ENCODE data around the gene OTUD7B. TPM values are rescaled to one million over a fixed set of nuclear protein-coding genes. Genes with fewer than 3 reads are reported as not detected.
A peak's percentile ranks its signal among the peaks of the same experiment; 100 is the strongest.

Gene OTUD7B
- total and polyA plus RNA-seq, 9 of the 15 experiments (the other 6 are each of a cell fraction or from before 2014, with no cell fraction given) = 0.96 to 18.8 (median 7.4) TPM

GRCh38 chr1:150010393-150011115 is at the start of gene OTUD7B (continued):
- TF ChIP-seq KDM5B (IDR thresholded peaks at IDR 0.05; ENCODE audit: insufficient replicate concordance, low read depth, low read length) (peak; percentile 82), ZNF830 (CRISPR knock-in tag; IDR thresholded peaks at IDR 0.05) (no peak), SRSF7 (optimal IDR thresholded peaks at IDR 0.05; ENCODE audit: low read depth, low read length) (no peak), CC2D1A (IDR thresholded peaks at IDR 0.05) (no peak), TEAD2 (tag; IDR thresholded peaks at IDR 0.05) (no peak), MTF1 (CRISPR knock-in tag; IDR thresholded peaks at IDR 0.05; ENCODE audit: borderline replicate concordance) (no peak), RBBP5 (IDR thresholded peaks at IDR 0.05; ENCODE audit: borderline replicate concordance, insufficient read depth, low read length, poor library complexity, severe bottlenecking) (peak; percentile 98), FOXA3 (CRISPR knock-in tag; conservative IDR thresholded peaks at IDR 0.05 in 1 of 2, IDR thresholded peaks at IDR 0.05 in 1 of 2) (no peak), ETV6 (IDR thresholded peaks at IDR 0.05; ENCODE audit: borderline replicate concordance in 1 of 2, low read depth in 2 of 2, low read length in 1 of 2) (no peak), ETV6 (CRISPR knock-in tag; IDR thresholded peaks at IDR 0.05; ENCODE audit: borderline replicate concordance) (no peak), CBX1 (IDR thresholded peaks at IDR 0.05; ENCODE audit: low read depth) (peak; percentile 90), CBFA2T3 (IDR thresholded peaks at IDR 0.05) (no peak), FOXP1 (CRISPR knock-in tag; IDR thresholded peaks at IDR 0.05) (no peak), ZNF263 (CRISPR knock-in tag; IDR thresholded peaks at IDR 0.05; ENCODE audit: borderline replicate concordance) (no peak), ZNF707 (CRISPR knock-in tag; conservative IDR thresholded peaks at IDR 0.05) (no peak), ADNP (tag; IDR thresholded peaks at IDR 0.05) (no peak), MLX (CRISPR knock-in tag; conservative IDR thresholded peaks at IDR 0.05) (no peak)
- TF ChIP-seq, protein P1, sequence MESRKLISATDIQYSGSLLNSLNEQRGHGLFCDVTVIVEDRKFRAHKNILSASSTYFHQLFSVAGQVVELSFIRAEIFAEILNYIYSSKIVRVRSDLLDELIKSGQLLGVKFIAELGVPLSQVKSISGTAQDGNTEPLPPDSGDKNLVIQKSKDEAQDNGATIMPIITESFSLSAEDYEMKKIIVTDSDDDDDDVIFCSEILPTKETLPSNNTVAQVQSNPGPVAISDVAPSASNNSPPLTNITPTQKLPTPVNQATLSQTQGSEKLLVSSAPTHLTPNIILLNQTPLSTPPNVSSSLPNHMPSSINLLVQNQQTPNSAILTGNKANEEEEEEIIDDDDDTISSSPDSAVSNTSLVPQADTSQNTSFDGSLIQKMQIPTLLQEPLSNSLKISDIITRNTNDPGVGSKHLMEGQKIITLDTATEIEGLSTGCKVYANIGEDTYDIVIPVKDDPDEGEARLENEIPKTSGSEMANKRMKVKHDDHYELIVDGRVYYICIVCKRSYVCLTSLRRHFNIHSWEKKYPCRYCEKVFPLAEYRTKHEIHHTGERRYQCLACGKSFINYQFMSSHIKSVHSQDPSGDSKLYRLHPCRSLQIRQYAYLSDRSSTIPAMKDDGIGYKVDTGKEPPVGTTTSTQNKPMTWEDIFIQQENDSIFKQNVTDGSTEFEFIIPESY (CRISPR knock-in tag; IDR thresholded peaks at IDR 0.05) = peak; percentile 38; the same call in 1 of the 2 replicates
- TF ChIP-seq, protein P2, sequence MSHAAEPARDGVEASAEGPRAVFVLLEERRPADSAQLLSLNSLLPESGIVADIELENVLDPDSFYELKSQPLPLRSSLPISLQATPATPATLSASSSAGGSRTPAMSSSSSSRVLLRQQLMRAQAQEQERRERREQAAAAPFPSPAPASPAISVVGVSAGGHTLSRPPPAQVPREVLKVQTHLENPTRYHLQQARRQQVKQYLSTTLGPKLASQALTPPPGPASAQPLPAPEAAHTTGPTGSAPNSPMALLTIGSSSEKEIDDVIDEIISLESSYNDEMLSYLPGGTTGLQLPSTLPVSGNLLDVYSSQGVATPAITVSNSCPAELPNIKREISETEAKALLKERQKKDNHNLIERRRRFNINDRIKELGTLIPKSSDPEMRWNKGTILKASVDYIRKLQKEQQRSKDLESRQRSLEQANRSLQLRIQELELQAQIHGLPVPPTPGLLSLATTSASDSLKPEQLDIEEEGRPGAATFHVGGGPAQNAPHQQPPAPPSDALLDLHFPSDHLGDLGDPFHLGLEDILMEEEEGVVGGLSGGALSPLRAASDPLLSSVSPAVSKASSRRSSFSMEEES (CRISPR knock-in tag; IDR thresholded peaks at IDR 0.05) = no peak
- TF ChIP-seq, protein P3, sequence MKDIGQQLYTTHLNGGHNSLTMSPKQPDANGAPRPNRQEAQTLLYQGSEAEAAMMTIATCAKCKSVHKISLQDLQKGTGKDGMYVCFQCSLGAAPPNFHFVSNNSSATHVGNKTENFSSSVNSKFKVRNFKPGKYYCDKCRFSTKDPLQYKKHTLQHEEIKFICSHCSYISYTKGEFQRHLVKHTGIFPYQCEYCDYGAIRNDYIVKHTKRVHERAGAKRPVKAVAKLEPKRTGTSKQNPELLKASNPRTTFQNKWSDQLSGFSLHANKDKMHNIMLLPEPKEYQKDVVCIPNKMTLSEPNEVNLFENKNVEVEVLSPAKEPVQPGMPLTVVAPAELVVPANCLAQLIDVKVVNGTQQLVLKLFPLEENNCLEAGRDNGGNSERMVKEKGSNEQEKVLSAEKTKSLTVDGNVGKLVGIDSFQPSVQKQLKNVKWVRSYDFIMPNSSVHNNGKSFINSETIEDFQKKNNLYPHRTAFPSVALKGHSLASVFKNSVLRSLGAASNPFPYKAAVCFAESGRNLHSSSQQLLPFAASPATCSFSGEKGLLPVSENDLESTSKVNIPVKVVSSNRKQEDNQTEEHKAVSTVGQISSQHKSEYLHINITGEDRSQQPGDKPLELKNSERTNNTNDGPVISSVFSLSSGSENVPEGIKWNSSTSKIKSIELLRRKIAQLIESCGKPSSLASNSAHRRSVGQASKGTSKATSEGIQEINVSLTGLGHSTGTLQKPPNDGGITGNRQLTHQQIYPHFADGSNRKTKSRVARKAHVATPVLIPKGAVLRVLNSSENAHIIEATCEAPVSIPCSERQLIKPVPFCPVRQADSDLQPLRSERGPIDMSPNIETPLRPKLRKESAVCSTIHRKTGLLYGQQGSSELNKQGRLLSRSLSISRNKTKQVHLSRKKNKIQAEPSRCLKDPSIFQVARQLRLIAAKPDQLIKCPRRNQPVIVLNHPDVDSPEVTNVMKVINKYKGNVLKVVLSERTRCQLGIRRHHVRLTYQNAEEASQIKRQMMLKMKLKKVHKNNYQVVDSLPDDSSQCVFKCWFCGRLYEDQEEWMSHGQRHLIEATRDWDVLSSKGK (CRISPR knock-in tag; IDR thresholded peaks at IDR 0.05) = no peak

Measured in K562 (cell line).